Measurements from ENCODE around the gene ATG101. TPM values are rescaled to one million over a fixed set of nuclear protein-coding genes. Genes with fewer than 3 reads are reported as not detected.

Gene ATG101
- total and polyA plus RNA-seq, 2 of the 8 experiments (the other 6 are each of a cell fraction or from before 2014, with no cell fraction given): 49.8 to 55.9 TPM

DNA sequence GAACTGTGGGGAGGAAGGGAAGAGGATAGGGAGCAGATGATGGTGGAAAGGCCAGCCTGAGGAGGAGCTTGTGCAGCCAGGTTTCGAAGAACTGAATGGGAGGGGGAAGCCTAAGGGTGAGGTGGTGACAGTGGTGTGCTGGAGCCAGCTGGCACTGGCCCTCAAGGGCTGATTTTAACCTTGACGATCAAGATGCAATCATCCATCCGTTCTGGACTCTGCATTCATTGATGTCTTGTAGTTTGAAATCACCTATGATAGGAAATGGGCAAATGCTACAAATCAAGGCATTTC, 2.8 kb upstream of the ATG101 start:
- ChIA-PET CTCF (ENCODE audit: partially characterized antibody) (interaction anchor here (0.9 to 34.1 kb wide), 13 partner anchors 8 to 192 kb away, joined by 3 to 1022 read pairs (median 11); partner anchors contain the start of genes NR4A1 and SMIM41), POLR2A (ENCODE audit: partially characterized antibody) (interaction anchor here (0.7 to 1.9 kb wide), 3 partner anchors 14 to 22 kb away, joined by 3 to 5 read pairs (median 3); no protein-coding TSS in a partner anchor)
- TF ChIP-seq BCL11A (IDR thresholded peaks at IDR 0.05; ENCODE audit: low read depth in 2 of 2, low read length in 2 of 2): no peak
- no peak for TF ChIP-seq SP2 (IDR thresholded peaks at IDR 0.05; ENCODE audit: low read length)
- TF ChIP-seq SP4 (IDR thresholded peaks at IDR 0.05; ENCODE audit: low read length): no peak
- TF ChIP-seq TAF1 (IDR thresholded peaks at IDR 0.05; ENCODE audit: low read depth, low read length): no peak
- TF ChIP-seq NANOG (IDR thresholded peaks at IDR 0.05; ENCODE audit: insufficient read depth, low read depth, low read length, poor library complexity, severe bottlenecking): no peak
- no peak for TF ChIP-seq RNF2 (IDR thresholded peaks at IDR 0.05; ENCODE audit: borderline replicate concordance, low read depth, low read length, missing control alignments, poor library complexity, severe bottlenecking)
- TF ChIP-seq POU5F1 (IDR thresholded peaks at IDR 0.05; ENCODE audit: low read depth, low read length): no peak
- no peak for TF ChIP-seq ASH2L (IDR thresholded peaks at IDR 0.05; ENCODE audit: low read length)
- TF ChIP-seq TAF7 (optimal IDR thresholded peaks at IDR 0.05; ENCODE audit: borderline replicate concordance, low read depth, low read length): no peak
- no peak for TF ChIP-seq EZH2 (IDR thresholded peaks at IDR 0.05; ENCODE audit: low read depth, low read length, severe bottlenecking)
- no peak for TF ChIP-seq SIX5 (IDR thresholded peaks at IDR 0.05; ENCODE audit: low read depth, low read length)
- no peak for TF ChIP-seq GABPA (IDR thresholded peaks at IDR 0.05; ENCODE audit: borderline replicate concordance, insufficient read depth, low read length)
- no peak for TF ChIP-seq EGR1 (IDR thresholded peaks at IDR 0.05; ENCODE audit: borderline replicate concordance, low read depth, low read length)
- TF ChIP-seq HDAC2 (IDR thresholded peaks at IDR 0.05; ENCODE audit: borderline replicate concordance in 1 of 2, low read depth in 2 of 2, low read length in 2 of 2): no peak

More for the DNA sequence above, 2.8 kb upstream of the ATG101 start:
- no peak for DNase-seq (ENCODE audit: low read depth in 1 of 2, low spot score in 2 of 2)
- H2BK5ac ChIP-seq (ENCODE audit: low read depth, low read length): no peak overlapping the region
- FAIRE-seq: no peak
- no peaks in the 10 kb centered on the region; a peak in 1 of 8 replicates for H3K36me3 ChIP-seq (ENCODE audit: control insufficient read depth in 2 of 4, insufficient read depth in 4 of 4, low read length in 3 of 4)
- no peak overlapping the region for H4K5ac ChIP-seq (ENCODE audit: insufficient read length, low read depth, low read length)
- H3K18ac ChIP-seq (ENCODE audit: extremely low read depth, low read length): no peak overlapping the region
- H3K4me2 ChIP-seq (ENCODE audit: insufficient read depth in 1 of 2, low read depth in 2 of 2, low read length in 2 of 2): no peak overlapping the region
- no peak overlapping the region for H2BK120ac ChIP-seq (replicated peaks; ENCODE audit: low read depth, low read length)
- 78% methylated on average over 3 of the region's 3 CpGs; no CpG with 5 or more reads in 1 of the 2 experiments for WGBS, 2 experiments (ENCODE audit: extremely low coverage in 1 of 2, insufficient coverage in 1 of 2, insufficient read length in 1 of 2, insufficient replicate concordance in 2 of 2, low coverage in 1 of 2, low lambda C conversion rate in 2 of 2, missing lambda C conversion rate in 1 of 2)
- peaks cover 0 to 12% (median 3%) of the 10 kb centered on the region in 4 experiments; a peak in 4 of 7 replicates for H3K4me1 ChIP-seq (replicated peaks in 1 of 4; ENCODE audit: control insufficient read depth in 3 of 4, insufficient read depth in 4 of 4, low read length in 3 of 4)
- H4K8ac ChIP-seq (ENCODE audit: extremely low read depth, insufficient read depth, low read length): no peak overlapping the region
- no peak overlapping the region for H3K23ac ChIP-seq (ENCODE audit: insufficient read length)
- H2BK15ac ChIP-seq (ENCODE audit: low read length): 0 out of 2 replicates have a peak overlapping the region, but pooled peaks have one; percentile 92
- no peak overlapping the region for H3K27ac ChIP-seq (ENCODE audit: low read depth, low read length)
- H3K79me1 ChIP-seq (ENCODE audit: low read depth, low read length): peaks cover 4% of the 10 kb centered on the region
- no peak overlapping the region for H2AFZ ChIP-seq (ENCODE audit: low read length)
- no peak overlapping the region for H2BK20ac ChIP-seq (ENCODE audit: low read length)
- H3K14ac ChIP-seq (ENCODE audit: insufficient read length): no peak overlapping the region
- H3K9ac ChIP-seq (replicated peaks in 1 of 4; ENCODE audit: extremely low read depth in 1 of 4, low read depth in 3 of 4, low read length in 3 of 4): no peak overlapping the region
- peaks cover 13% of the 10 kb centered on the region for H3K23me2 ChIP-seq (ENCODE audit: low read depth, low read length)
- no peak overlapping the region for H3K56ac ChIP-seq (replicated peaks; ENCODE audit: insufficient read length, low read depth, low read length)
- H3K27me3 ChIP-seq (replicated peaks in 1 of 4; ENCODE audit: control insufficient read depth in 3 of 4, extremely low read depth in 1 of 4, insufficient read depth in 3 of 4, low read length in 3 of 4): peaks cover 0 to 2% (median 0%) of the 10 kb centered on the region in 4 experiments; a peak in 2 of 7 replicates
- no peak overlapping the region for H4K91ac ChIP-seq (replicated peaks; ENCODE audit: insufficient read length, low read length)
- peaks cover 11 to 21% of the 10 kb centered on the region in 2 experiments for H3K79me2 ChIP-seq (ENCODE audit: control insufficient read depth in 1 of 2, insufficient read depth in 2 of 2, low read length in 2 of 2)
- peaks cover 0 to 10% of the 10 kb centered on the region in 2 experiments for H4K20me1 ChIP-seq (replicated peaks in 1 of 2; ENCODE audit: control insufficient read depth in 1 of 2, insufficient read depth in 2 of 2, low read length in 2 of 2)
- no peaks in the 10 kb centered on the region; a peak in 1 of 4 replicates for H3K9me3 ChIP-seq (ENCODE audit: insufficient read depth in 2 of 2, low read depth in 1 of 2, low read length in 1 of 2)
- no peak overlapping the region for H2AK5ac ChIP-seq (ENCODE audit: low read depth, low read length)
- 0 out of 2 replicates have a peak overlapping the region, but pooled peaks have one; percentile 23 for H2BK12ac ChIP-seq (ENCODE audit: low read depth, low read length)
- H3K4ac ChIP-seq (replicated peaks; ENCODE audit: insufficient read length, low read depth, low read length): no peak overlapping the region
- H3K4me3 ChIP-seq (ENCODE audit: extremely low read depth in 1 of 4, insufficient read depth in 2 of 4, low read depth in 3 of 4, low read length in 4 of 4): no peak overlapping the region

Measured in H1 (cell line).